GM19452 (cell line): ENCODE measurements around the gene GTPBP3.

Experiments used
- ATAC-seq: cut with Tn5 transposase; IDR thresholded peaks from one replicate; pipeline ENCODE4 v1.9.1; 2021; ENCODE audit not compliant: unreplicated experiment

GTPBP3 gene

DNA sequence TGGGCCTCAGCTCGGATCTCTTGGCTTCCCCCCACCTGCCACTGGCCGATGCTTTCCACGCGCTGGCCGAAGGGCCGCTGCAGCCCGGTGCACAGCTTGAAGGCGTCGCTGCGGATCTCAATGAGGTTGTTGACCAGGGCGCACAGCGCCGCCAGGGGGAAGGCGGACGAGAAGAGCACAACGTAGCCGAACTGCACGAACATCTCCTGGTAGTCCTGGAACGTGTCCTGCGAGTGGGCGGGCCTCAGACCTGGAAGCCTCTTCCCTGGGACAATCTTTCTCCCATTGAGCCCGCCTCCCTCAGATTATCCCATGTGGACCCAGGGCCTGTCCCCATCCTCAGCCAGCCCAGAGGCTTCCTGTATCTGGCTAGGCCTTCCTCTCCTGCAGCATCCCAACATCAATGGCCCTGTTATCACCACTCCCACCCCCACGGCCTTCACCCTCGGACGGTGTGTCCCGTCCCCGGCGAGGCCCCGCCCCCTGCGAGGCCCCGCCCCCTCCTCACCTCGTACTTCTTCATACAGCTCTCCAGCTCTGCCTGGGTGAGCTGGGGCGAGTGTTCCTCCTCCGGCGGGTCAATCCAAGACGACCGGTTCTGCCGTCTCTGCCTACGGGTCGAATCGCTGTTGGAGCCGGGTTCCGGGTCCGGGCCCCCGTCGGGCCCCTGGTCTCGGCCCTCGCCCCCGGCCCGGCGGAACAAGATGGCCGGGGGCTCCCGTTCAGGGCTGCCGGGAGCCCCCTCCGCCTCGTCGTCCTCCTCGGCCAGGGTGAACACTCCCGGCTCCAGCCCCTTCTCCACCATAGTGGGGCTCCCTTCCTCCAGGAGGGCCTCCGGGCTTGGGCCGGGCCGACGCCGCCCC lies 9.5 kb upstream of the GTPBP3 start:
- no peak for ATAC-seq

DNA sequence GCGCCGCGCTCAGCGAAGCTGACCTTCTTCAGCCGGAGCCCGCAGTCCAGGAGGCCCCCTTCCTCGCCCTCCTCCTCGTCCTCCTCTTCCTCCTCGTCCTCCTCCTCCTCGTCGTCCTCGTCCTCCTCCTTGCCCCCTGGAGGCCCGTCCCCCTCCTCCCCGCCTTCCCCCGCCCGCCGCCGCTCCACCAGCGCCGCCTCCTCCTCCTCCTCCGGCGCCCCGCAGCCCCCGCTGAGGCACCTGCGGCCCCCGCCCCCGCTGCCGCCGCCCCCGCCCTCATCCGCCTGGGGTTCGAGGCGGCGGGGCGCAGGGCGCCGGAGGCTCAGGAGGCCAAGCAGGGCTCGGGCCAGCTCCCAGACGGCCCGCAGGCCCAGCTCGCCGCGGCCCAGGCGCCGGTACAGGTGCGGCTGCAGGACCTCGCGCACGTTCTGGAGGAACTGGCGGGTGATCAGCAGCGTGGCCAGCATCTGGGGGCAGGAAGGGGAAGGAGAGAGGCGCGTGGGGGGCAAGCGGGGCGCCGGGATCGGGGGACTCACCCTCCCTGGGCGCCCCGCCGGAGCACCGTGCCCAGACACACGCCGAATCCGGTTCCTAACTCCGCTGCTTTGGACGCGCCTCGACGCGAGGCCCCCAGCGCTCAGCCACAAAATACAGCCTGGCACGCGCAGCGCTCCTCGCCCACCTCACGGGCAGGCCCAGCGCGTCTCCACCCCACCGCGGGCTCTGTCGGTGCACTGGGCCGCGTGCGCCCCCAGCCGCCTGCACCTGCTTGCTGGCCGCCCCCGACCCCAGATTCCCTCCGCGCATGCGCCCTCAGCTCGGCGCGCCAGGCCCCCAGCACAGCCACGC lies 8.6 kb upstream of the GTPBP3 start:
- ATAC-seq, result no peak

DNA sequence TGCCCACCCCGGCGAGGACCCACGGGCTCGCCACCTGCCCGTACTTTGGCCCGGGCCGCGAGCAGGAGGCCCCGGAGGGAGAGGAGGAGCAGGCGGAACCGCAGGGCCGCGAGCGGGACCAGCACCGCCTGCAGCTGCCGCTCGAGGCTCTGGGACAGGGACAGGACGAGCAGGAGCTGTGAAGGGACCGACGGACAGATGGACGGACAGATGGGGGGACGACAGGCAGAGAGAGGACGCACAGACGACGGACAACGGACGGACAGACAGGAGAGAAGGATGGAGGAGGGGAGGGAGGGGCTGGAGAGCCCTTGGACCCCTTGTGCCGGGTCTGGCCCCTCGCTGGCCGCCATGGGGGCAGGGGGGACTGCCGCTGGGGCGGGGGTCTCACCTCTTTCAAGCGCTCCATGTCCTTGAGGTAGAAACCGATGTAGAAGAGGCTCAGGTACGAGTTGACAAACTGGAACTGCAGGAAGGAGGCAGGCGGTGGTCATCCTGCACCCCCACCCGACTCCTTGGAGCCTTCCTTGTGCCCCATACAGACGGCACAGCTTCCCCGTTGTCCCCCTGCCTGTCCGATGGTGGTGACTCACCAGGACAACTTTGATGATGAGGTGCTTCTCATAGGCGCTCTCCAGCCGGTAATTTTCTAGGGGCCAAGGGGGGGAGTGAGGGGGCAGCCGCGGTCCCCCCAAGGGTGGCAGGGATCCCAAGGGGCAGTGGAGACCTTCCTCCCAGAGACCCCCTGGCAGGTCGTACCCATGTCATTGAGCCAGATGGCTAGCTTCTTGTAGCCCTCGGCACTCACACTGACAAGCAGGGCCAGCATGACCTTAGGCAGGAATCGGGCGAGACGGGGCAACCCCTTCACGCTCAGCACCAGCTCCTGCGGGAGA lies 7.7 kb upstream of the GTPBP3 start:
- ATAC-seq, result no peak

DNA sequence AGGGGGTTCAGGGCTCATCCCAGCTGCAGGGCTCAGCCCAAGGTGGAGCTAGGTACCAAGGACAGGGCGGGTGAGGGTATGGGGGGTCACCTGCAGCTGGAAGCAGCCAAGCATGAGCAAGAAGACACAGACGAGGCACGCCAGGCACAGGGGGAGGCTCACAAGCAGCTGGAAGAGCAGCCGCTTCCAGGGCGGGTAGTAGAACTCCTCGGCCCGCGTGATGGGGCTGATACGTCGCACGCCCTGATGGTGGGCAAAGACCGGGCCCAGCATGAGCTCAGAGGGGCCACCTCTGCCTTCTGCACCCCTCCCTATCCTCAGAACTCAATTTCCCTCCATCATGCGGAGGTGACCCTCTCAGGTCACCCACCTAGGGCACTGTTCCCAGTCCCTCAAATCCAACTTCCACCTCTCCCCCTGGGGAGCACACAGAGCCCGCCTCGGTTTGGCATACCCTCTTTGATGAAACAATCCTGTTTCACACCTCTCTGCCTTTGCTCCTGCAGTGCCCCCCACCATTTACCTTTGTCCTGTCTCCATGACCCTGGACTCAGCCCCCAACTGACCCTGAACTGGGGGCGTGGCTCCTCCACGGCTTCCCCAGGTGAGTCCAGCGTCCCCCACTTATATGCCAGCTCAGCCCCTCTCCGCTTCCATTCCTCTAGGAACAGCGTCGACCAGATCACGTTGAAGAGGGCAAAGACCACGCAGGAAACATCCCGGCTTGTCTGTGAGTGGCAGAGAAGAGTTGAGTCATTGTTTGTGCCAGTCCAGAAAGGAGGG lies 6.9 kb upstream of the GTPBP3 start:
- no peak for ATAC-seq

DNA sequence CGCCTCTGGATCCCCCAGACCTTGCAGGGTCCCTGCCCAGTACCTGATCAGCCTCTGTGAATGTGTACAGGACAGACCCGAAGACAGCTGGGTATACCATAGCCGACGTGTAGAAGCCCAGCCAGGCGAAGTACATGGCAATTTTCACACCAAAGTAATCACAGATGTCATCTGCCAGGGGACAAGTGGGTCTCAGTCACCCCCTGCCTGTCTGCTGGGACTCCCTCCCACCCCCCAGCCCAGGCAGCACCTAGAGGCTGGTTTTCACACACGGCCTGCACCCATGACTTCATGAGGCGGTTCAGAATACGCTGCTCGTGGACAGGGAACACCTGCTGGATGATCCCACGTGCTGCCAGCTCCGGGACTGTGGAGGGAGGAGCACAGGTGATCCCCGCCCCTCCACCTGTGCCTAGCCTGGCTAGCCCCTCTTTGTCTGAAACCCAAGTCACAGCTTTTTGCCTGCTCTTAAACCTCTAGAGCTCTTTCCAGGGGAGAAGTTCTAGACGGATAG lies 6.3 kb upstream of the GTPBP3 start:
- ATAC-seq, result no peak

DNA sequence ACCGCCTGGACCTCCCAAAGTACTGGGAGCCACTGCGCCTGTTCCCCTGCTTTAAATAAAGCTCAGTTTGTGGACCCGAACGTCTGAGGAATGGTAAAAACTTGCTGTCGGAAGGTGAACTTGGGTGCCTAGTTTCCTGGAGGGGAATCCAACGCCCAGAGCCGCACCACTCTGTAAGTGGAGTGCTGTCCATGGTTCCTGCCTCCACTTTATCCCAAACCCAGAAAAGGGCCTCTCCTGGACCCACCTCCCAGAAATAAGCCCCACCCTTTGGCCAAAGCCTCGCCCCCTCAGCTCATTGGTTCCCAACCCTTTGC lies 5.0 kb upstream of the GTPBP3 start:
- no peak for ATAC-seq

DNA sequence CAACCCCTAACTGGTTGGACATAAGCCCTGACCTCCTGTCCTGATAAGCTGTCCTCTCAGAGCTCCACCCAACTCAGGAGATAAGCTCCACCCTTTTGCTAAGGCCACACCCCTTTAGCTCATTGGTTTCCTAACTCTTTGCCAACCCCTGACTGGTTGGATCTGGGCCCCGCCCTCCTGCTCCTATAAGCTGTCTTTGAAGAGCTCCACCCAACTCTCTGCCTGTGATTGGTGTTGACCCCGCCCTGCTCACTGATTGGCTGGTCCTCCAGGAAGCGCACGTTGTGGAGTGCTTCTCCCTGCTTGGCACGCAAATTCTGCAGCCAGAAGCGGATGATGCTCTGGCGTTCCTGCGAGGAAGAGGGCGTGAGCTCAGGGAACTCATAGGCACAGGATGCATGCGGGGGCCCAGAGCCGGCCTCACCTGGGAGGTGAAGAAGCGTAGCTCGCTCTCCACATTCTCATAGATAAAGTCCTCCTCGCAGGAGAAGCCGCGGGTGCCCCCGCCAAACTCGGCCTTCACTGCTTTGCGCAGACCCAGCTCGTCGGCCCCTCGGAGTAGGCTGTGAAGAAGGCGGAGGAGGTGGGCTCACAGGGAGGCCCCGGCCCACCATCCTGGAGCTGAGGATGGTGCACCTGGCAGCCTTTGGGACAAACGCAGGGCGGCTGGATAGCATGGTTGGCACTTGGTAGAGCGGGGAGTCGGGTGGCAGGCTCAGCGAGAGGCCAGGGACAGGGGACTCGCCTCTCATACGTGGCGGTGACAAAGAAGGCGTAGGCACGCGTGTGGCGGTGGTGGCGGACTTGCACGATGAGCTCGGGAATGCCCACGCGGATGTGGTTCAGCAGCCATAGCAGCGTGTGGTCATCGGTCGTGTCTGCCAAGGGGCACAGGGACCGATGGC lies 4.4 kb upstream of the GTPBP3 start:
- ATAC-seq, result no peak

DNA sequence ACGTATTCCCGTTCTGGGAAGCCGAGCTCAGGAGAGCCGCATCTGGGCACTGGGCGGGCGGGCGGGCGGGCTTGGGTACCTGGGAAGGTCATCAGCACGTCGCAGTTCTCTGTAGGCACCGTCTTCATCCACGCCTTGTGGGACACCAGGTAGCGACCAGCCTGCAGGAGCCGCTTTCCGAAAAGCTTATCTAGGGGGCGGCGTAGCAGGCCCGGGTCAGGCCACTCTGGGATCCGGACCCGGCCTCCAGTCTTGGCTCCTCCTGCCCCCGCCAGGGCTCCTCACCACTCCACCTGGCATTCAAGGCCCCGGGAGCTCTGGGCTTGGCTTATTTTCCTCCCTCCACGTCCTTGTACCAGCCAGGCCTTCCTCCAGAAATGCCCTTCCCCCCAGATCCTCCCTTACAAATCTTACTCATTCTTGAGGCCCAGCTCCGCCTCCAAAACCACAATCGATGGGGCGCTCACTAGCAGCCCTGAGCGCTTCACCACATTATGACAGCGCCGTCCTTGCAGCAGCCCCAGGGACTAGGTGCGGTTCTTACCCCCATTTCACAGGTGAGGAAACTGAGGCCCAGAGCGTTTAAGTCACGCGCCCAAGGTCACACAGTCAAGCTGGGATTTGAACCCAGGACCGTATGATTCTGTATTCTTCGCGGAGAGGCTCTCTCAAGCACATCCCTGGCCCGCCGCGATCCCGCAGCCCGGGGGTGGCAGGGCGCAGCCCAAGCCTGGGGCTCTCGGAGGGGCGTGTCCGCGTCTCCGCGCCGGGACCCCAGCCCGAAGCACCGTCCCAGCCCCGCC lies 3.5 kb upstream of the GTPBP3 start:
- no peak for ATAC-seq

DNA sequence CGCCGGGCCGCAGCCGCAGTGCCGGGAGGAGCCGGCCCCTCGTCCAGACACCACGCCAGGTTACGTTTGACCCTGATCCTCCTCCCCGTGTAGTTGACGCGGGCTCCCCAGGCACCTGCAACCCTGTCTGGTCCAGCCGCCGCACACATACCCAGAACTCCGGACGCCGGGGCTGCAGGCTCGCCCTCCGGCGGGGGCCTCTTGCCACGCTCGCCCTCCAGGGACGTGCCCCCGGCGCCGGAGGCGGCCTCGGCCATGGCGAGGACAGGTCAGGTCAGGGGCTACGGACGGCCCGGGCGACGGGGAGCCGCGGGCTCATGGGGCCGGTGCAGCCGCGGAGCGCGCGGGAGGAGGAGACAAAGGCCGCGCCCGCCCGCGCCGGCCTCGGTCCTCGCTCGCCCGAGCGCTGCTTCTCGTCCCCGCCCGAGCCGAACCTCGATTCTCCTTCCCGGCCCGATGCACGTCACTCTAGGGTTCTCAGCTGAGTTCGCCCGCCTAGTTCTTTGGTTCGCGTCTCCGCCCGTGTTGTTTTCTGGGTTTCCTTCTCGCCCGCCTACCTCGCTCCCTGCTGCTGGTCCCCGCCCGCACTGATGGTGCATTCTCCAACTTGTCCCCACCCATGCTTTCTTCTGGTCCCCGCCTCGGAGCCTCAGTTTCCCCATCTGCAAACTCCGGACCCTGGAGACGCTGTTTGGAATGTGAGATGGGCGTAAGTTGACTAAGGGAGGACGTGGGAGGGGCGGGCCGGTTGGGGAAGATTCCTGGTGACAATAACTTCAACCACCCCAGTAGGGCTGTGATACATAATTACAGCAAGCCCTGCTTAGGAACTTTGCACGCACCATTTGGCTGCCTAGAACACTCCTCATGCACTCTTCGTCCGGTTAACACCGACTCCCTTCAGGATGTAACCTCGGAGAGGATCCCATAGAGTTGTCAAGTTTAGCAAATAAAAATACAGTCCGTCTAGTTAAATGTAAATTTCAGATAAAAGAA lies 2.6 kb upstream of the GTPBP3 start, which contains the start of gene ANO8:
TSS of gene ANO8 (minus strand) at position 442 of the 996 bp plus-strand sequence. CDS start at position 257, 185 bp downstream.
- peak; percentile 43 for ATAC-seq

DNA sequence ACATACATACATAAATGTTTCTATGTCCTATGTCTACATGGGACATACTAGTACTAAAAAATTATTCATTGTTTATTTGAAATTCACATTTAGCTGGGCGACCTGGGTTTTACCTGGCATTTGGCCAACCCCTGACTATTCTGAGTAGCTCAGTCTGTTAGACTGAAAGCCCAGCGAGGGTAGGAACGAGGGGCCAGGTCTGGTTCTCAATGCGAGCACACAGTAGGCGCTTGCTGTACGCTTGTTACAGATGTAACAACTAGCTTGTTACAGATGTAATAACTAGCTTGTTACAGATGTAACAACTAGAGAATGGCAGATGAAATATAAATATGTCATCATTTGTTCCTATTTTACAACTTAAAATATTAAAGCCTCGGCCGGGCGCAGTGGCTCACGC lies 1.8 kb upstream of the GTPBP3 start:
- no peak for ATAC-seq

DNA sequence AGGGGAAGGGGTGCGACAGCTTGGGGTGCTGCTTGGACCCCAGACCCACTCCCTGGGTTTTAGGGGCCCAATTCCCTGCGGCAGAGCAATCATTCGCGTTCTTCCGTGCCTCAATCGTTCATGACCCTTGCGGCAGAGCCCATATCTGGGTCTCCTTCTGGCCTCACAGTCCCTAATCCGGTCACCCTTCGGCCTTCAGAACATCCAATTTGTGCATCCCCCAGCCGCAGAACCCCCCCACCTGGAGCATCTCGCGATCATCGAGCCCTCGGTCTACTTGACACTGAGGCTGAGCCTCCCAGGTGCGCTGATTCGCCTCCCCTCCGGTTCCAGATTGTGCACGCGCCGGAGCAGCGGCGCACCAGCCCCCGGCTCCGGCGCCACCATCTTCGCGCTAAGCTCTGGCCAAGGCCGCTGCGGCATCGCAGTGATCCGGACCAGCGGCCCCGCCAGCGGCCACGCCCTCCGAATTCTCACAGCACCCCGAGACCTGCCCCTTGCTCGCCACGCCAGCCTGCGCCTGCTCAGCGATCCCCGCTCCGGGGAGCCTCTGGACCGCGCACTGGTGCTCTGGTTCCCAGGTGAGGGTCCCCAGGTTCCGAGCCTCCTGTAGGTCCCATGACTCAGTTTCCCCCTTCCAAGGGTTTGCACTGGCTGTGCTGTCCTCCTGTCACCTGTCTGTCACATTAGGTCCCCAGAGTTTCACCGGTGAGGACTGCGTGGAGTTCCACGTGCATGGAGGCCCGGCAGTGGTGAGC lies 501 bp downstream of the GTPBP3 start:
- no peak for ATAC-seq

DNA sequence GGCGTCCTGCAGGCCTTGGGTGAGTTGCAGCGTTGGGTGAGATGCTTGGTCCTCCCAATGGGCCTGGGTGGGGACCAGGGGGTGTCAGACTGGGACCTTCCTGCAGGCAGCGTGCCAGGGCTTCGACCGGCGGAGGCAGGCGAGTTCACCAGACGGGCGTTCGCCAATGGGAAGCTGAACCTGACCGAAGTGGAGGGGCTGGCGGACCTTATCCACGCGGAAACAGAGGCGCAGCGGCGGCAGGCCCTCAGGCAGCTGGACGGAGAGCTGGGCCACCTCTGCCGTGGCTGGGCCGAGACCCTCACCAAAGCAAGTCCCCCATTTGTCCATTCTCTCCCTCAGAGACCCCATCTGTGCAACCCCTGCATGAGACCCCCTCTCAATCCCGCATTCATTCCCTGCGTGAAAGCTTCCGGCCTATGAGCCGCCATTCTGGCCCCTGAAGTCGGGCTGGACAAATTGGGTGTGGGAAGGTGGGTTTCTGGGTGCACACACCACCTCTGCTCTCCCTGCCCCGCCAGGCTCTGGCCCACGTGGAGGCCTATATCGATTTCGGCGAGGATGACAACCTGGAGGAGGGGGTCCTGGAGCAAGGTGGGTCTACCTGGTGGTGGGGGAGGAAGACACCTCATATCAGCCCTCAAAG lies 1.2 kb downstream of the GTPBP3 start:
- no peak for ATAC-seq

DNA sequence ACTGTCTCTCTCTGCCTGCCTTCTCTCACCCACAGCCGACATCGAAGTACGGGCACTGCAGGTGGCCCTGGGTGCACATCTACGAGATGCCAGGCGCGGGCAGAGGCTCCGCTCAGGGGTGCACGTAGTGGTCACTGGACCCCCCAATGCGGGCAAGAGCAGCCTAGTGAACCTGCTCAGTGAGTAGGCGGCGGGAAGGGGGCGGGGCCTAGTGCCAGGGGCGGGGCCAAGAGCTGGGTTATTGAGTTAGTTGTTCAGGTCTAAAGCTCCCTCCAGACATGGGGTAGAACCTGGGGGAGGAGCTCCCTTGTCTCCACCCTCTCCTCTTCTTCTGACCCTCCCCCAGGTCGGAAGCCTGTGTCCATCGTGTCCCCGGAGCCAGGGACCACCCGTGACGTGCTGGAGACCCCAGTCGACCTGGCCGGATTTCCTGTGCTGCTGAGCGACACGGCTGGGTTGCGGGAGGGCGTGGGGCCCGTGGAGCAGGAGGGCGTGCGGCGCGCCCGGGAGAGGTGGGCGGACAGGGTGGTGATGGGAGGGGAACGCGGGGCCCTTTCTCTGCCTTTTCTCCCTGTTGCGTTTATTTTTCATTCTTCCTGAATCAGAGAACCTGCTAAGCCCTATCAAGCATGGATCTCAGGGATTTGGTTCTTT lies 1.9 kb downstream of the GTPBP3 start:
- no peak for ATAC-seq

DNA sequence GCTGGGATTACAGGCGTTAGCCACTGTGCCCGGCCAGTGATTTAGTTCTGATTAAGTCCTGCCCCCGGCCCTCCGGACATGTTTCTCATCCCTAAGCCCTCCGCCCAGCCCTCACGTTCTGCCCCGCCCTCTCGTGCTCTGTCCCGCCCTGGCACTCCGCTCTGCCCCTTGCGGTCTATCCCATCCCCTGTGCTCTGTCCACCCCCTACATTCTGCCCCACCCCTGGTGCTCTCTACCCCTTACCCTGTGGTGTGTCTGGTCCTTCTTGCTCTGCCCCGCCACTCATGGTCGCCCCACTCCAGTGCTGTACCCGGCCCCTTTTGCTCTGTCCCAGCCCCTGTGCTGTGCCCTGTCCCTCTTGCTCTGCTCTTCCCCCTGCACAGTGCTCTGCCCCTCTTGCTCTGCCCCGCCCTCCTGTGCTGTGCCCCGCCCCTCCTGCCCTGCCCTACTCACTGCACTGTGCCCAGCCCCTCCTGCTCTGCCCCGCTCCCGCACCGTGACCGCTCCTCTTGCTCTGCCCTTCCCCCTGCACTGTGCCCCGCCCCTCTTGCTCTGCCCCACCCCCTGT lies 3.0 kb downstream of the GTPBP3 start:
- no peak for ATAC-seq

DNA sequence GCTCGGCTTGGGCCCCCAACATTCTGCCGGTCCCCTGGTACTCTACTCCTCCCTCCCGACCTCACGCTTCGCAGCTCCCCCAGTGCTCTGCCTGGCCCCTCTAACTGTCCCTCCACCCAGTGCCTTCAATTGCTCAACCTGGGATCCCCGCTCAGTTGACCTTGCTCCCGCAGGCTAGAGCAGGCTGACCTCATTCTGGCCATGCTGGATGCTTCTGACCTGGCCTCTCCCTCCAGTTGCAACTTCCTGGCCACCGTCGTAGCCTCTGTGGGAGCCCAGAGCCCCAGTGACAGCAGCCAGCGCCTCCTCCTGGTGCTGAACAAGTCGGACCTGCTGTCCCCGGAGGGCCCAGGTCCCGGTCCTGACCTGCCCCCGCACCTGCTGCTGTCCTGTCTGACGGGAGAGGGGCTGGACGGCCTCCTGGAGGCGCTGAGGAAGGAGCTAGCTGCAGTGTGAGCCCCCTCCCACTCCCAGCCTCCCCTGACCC lies 3.6 kb downstream of the GTPBP3 start:
- no peak for ATAC-seq
